Cerebellar nuclear complex (tissue), 1 donor: Measurements from ENCODE around the gene RSPH10B.
"Not testable (repeated sequence)": the region's sequence is repeated elsewhere in the genome, so short reads cannot be mapped to it uniquely, and the experiment has no call there.

Source experiments
- DNase-seq, 2 experiments: peaks; one replicate each; lab custom pipeline; 2025; lab: John Stamatoyannopoulos, UW

The RSPH10B gene

GRCh38 chr7:5926263-5926870, 44.1 kb downstream of the RSPH10B start:
- DNase-seq: not testable (repeated sequence)

DNA sequence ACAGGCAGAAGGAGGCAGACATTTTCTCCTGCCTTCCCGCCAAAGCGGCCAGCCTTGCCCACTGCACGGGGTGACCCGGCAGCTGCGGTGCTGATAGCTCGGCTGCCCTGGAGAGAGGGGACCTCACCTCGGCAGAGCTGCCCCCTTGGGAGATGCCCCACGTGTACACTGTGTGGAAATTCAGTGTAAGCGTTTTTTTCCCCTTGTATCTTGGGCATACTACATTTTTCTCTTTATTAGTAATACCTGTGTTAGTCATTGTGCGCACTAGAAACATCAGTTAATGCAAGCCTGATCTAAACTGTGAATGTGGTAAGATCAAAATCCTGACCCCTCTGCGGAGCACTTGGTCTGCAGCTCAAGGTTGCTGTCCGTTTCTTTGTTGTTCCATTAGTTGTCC, 45.9 kb downstream of the RSPH10B start:
- DNase-seq: not testable (repeated sequence)

- not testable (repeated sequence) for DNase-seq
These were observed 46.3 kb downstream of the RSPH10B start for GRCh38 chr7:5924180-5924579.

GRCh38 chr7:5916529-5916928, 54.0 kb downstream of the RSPH10B start:
- not testable (repeated sequence) for DNase-seq

DNA sequence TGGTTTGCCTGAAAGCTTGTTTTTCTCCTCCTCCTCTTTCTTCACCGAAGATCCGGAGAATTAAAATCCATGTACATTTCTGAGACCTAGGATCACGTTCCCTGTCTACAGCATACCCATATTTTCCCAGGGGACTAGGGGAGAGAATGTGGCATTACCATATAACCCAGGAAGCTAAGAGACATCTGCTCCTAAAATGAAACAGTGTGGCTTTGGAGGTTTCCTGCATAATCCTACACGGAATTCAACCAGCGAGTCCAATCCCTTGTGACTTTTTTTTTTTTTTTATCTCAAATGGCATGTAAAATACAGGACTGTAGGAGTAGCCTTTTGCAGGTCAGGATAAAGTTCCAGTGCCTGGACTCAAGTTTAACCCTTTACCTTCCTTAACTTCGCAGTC, 61.7 kb downstream of the RSPH10B start:
- not testable (repeated sequence) for DNase-seq

DNA sequence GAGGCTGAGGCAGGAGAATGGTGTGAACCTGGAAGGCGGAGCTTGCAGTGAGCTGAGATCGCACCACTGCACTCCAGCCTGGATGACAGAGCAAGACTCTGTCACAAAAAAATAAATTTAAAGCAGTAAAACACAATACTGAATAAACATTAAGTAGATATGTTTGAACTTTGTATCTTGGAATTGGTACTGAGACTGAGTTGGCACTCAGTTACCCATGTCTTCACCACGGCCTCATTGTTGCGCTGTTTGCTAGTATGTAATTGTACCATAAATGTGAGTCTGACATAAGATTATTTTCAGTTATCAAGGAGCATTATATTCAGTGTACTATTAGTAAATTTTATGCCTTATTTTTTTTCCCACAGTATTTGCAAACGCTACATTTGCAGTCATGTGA, 65.8 kb downstream of the RSPH10B start:
- not testable (repeated sequence) for DNase-seq

DNA sequence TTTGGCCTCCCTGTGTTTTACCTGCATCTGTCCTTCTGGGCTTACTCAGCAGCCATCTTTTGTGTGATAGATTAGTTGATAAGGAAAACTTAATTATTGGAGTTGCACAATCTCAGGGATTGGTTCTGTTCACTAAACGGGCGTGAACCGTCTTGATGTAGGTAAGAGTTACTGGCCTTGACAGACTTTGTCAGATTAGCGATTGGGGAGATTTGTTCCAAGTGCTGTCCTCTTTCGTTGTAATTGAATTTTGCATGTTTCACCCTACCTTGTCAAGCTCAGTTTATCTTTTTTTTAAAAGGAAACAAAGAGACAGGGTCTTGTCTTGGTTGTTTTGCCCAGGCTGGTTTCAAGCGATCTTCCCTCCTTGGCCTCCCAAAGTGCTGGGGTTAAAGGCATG, 67.5 kb downstream of the RSPH10B start:
- not testable (repeated sequence) for DNase-seq

DNA sequence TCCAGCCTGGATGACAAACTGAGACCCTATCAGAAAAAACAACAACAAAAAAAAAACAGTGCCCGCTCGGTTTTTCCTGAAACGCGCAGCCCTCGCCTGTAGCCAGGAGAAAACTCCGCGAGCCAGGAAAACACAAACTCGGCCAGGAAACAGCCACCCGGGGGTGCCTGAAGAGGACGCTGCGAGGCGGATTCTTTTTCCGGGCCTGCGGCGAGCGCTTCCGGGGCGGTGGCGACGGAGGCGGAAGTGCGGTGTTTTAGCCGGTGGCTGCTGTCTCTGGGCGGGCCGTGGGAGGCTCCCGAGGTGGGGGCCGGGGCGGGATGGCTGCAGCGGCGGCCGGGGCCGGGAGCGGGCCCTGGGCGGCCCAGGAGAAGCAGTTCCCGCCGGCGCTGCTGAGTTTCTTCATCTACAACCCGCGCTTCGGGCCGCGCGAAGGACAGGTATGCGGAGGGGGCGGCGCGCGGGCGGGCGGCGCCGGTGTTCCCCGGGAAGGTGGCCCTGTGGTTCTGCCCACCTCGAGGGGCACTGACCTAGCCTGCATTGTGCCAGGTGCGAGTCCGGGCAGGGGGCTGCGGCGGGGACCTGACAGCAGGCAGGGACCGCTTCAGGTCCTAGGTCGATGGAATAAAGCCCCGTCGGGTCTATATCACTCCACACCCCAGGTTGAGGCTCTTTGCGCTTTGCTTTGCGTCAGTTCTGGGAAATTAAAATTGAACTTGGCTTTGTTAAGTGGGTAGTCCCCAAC, 71.8 kb downstream of the RSPH10B start, which contains the start of gene CCZ1:
CCZ1 (plus strand) TSS at position 254 of the 745 bp plus-strand sequence; CDS start at position 321, 67 bp downstream.
- DNase-seq: peak in 1 of 2 experiments; percentile 47

- not testable (repeated sequence) for DNase-seq
These were observed 73.0 kb downstream of the RSPH10B start for GRCh38 chr7:5897369-5897919.

DNA sequence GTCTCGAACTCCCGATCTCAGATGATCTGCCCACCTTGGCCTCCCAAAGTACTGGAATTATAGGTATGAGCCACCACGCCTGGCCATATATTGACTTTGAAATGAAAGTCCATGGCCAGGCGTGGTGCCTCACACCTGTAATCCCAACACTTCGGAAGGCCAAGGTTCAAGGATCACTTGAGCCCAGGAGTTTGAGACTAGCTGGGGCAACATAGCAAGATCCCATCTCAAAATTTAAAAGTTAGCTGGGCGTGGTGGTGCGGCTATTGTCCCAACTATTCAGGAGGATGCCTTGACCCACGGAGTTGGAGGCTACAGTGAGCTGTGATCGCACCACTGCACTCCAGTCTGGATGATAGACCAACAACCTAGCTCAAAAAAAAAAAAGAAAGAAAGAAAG, 78.0 kb downstream of the RSPH10B start:
- DNase-seq: no peak

DNA sequence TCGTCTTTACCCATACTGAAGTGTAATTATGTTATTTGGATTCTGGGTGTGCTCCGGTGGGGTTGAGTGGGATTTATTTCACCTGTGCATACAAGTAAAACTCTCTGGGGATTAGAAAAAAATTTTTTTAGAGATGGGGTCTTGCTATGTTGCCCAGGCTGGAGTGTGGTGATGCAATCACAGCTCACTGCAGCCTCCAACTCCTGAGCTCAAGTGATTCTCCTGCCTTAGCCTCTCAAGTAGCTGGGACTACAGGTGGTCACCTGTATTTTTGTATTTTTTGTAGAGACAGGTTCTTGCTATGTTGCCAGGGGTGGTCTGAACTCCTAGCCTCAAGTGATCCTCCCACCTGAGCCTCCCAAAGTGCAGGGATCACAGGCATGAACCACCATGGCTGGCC, 80.2 kb downstream of the RSPH10B start:
- not testable (repeated sequence) for DNase-seq

DNA sequence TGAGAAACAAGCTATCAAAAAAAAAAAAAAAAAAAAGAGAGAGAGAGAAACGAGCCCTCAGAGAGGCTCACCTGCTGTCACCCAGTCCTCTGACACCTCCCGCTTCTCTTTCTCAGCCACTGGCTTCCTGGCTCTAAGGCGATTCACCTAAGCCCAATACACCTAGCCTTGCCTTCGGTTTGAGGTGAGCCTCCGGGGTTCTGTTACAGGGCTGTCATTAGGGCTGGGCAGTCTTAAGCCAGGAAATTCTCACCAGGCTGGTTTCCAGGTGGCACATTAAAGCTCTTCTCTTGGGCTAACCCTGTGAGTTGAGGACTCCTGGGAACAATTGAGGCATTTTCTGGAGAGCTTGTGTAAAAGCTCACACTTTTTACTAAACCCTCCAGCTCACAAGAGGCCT, 82.5 kb downstream of the RSPH10B start:
- DNase-seq: not testable (repeated sequence)

- not testable (repeated sequence) for DNase-seq
These were observed 86.1 kb downstream of the RSPH10B start for GRCh38 chr7:5884431-5884830.

DNA sequence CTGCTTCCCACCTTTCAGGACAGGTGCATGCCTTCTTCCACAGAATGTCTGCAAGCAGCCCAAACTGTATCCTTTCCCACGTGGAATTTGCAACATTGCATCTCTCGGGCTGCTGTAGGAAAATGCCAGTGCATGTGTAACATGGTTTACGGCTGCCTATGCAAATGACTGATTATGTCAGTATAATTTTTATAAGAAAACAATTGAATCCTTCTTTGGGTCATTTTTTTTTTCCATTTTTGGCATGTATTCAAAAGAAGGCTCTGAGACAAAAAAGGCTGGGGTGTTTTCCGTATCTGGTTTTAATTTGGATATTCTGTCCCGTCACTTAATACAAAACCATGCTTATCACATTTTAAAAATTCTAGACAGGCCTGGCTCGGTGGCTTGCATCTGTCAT, 90.4 kb downstream of the RSPH10B start:
- not testable (repeated sequence) for DNase-seq

DNA sequence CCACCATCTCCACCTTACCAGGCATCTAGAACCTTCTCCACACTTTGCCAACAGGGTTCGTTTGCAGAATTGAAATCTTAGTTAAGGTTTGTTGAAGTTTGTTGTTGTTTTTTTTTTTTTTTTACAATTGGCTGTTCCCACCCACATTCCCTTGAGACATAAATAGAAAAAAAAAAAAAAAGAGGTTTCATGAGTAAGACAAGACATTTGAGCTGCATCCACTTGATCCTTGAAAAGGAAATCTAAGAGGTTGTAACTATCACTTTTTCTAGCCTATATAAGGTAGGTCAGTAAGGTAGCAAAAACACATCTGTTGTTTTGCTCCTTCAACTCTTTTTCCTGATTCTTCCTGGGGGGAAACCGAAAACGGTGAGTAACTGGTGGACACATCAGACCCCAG, 90.9 kb downstream of the RSPH10B start:
- DNase-seq: not testable (repeated sequence)
